ENCODE measurements around the gene PHRF1. TPM values are rescaled to one million over a fixed set of nuclear protein-coding genes. Genes with fewer than 3 reads are reported as not detected.

Gene PHRF1
- total and polyA plus RNA-seq, 9 of the 15 experiments (the other 6 are each of a cell fraction or from before 2014, with no cell fraction given) = 0.07 to 37.2 (median 7.7) TPM

GRCh38 chr11:561148-562003, 14.9 kb upstream of the PHRF1 start (continued):
- no peak for TF ChIP-seq RFX7 (CRISPR knock-in tag; IDR thresholded peaks at IDR 0.05)
- TF ChIP-seq, protein P1, sequence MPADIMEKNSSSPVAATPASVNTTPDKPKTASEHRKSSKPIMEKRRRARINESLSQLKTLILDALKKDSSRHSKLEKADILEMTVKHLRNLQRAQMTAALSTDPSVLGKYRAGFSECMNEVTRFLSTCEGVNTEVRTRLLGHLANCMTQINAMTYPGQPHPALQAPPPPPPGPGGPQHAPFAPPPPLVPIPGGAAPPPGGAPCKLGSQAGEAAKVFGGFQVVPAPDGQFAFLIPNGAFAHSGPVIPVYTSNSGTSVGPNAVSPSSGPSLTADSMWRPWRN (IDR thresholded peaks at IDR 0.05; ENCODE audit: low read depth) = no peak
- TF ChIP-seq, protein P2, sequence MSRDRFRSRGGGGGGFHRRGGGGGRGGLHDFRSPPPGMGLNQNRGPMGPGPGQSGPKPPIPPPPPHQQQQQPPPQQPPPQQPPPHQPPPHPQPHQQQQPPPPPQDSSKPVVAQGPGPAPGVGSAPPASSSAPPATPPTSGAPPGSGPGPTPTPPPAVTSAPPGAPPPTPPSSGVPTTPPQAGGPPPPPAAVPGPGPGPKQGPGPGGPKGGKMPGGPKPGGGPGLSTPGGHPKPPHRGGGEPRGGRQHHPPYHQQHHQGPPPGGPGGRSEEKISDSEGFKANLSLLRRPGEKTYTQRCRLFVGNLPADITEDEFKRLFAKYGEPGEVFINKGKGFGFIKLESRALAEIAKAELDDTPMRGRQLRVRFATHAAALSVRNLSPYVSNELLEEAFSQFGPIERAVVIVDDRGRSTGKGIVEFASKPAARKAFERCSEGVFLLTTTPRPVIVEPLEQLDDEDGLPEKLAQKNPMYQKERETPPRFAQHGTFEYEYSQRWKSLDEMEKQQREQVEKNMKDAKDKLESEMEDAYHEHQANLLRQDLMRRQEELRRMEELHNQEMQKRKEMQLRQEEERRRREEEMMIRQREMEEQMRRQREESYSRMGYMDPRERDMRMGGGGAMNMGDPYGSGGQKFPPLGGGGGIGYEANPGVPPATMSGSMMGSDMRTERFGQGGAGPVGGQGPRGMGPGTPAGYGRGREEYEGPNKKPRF (IDR thresholded peaks at IDR 0.05; ENCODE audit: low read depth, low read length) = no peak
- TF ChIP-seq THAP12 (CRISPR knock-in tag; IDR thresholded peaks at IDR 0.05) = no peak
- TF ChIP-seq ZBTB11 (CRISPR knock-in tag; IDR thresholded peaks at IDR 0.05) = no peak
- TF ChIP-seq SMAD4 (CRISPR knock-in tag; conservative IDR thresholded peaks at IDR 0.05) = peak; percentile 32
- TF ChIP-seq TCF7 (IDR thresholded peaks at IDR 0.05; ENCODE audit: borderline replicate concordance) = no peak
- no peak for TF ChIP-seq SIX5 (IDR thresholded peaks at IDR 0.05; ENCODE audit: borderline replicate concordance in 1 of 2, insufficient read depth in 1 of 2, low read depth in 1 of 2, low read length in 2 of 2)
- no peak for TF ChIP-seq BCOR (IDR thresholded peaks at IDR 0.05)
- no peak for TF ChIP-seq SMARCB1 (IDR thresholded peaks at IDR 0.05; ENCODE audit: insufficient read length, low read depth)
- no peak for TF ChIP-seq RBM34 (IDR thresholded peaks at IDR 0.05; ENCODE audit: borderline replicate concordance, insufficient read depth, low read length)
- TF ChIP-seq TAF9B (IDR thresholded peaks at IDR 0.05; ENCODE audit: partially characterized antibody) = no peak
- TF ChIP-seq ZNF507 (tag; conservative IDR thresholded peaks at IDR 0.05) = no peak
- peak; percentile 60; the same call in 1 of the 2 replicates for TF ChIP-seq CTBP1 (IDR thresholded peaks at IDR 0.05; ENCODE audit: borderline replicate concordance)
- 0 out of 2 replicates have a peak, but pooled peaks have one; percentile 58 for TF ChIP-seq GATAD2B (IDR thresholded peaks at IDR 0.05; ENCODE audit: borderline replicate concordance)
- peak; percentile 23 for TF ChIP-seq RBBP5 (IDR thresholded peaks at IDR 0.05; ENCODE audit: borderline replicate concordance, insufficient read depth, low read length, poor library complexity, severe bottlenecking)
- no peak for TF ChIP-seq ETV1 (tag; conservative IDR thresholded peaks at IDR 0.05; ENCODE audit: low read depth)
- TF ChIP-seq U2AF2 (optimal IDR thresholded peaks at IDR 0.05; ENCODE audit: low read depth, low read length) = no peak

All from K562 (cell line).